Renal cortex interstitium (tissue), 11 donors: ENCODE results near the gene CALHM2. TPM values are rescaled to one million over a fixed set of nuclear protein-coding genes. Genes with fewer than 3 reads are reported as not detected.

ENCODE experiments used
- DNase-seq, 11 donors: peaks; one replicate each; pipeline ENCODE4 v3.0.0-alpha.2; 2013; ENCODE audit warnings: low read depth in 9 of 11, low spot score in 4 of 11; ENCODE audit errors: extremely low read depth in 1 of 11
- polyA plus RNA-seq, 3 donors: library from polyadenylated mRNA; unstranded; fragments of 120-200 nt; gene quantifications; one replicate each; pipeline ENCODE4 v1.2.1, GENCODE V29; 2013; ENCODE audit not compliant: insufficient read length in 3 of 3

CALHM2 gene
- polyA plus RNA-seq, 3 donors = 13.2 to 14.4 (median 14.4) TPM

DNA sequence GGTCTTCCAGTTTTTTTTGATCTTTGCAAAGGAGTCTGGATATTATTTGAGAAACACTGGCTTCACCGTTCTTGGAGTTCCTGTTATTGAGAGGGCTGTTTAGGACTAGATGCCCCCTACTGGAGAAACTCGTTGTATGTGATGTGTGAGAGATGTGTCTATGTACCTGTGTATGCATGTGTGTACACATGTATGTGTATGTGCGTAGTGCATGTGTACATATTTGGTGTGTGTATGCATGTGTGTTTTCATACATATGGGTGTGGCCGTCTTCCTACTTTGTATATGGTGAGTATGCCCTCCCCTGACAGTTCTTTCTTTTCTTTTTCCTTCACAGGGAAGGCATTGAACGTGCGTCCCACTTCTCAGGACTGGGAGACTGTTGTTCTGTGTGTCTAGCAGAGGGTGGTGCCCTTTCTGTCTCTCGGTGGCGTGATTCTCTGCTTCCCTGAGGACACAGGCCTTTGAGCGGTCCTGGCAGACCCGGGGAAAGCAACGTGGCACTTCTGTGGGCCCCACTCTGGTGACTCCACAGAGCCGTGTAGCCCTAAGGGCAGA lies 29.9 kb upstream of the CALHM2 start:
- DNase-seq = no peak

DNA sequence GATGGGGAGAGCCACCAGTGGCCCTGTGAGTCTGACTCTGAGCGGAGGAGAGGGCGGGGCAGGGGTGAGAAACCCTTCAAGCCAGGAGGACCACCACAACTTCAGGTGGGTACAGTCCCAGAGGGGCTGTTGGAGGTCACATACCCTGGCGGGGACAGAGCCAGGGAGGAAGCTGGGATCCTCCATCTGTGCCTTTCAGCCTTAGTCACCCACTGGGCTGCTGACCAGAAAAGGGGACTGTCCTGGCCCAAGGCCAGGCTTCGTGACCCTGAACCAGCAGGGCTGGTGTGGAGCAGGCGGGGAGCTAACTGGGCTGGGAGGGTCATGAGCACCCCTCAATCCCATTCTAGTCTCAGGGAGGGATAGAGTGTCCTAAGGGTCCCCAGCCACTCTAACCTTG lies 28.4 kb upstream of the CALHM2 start:
- no peak for DNase-seq

DNA sequence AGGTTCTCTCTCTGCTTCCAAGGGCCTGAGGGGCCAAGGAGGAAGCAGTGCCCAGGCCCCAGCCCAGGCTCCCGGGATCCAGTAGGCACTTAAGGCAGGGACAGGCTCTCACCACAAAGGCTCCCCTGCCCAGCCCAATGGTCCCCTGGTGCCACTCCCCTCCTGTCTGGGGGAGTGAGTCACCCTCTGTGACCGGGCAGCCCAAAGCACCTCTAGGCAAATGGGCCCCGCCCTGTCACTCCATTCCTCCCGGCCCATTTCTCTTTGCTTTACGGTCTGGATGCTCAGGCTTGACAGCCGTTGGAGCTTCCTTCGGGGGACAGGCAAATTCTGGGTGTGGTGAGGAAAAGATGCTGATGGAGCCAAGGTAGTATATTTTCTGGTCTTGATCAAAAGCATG lies 27.0 kb upstream of the CALHM2 start, which contains the start of gene CALHM3:
Gene CALHM3 (minus strand): TSS at position 106 of the 400 bp plus-strand sequence. CDS start 208 bp downstream, outside the sequence.
- no peak for DNase-seq

DNA sequence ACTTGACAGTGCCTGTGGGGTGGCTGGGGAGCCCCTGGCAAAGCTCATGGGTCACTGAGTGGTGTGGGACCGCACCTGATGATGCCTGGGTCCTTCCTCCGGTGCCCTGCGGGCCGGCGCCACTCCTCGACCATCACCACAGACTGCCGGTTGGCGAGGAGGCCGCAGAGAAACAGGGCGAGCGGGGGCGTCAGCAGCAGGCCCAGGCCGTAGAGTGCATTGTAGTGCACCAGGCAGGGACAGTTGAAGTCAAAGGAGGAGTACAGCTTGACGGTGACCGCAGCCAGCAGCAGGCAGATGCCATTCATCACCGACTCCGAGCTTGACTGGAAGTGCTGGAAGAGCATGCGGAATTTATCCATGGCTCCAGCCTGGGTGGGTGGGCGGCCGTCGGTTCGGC lies 26.5 kb upstream of the CALHM2 start:
- DNase-seq = no peak

DNA sequence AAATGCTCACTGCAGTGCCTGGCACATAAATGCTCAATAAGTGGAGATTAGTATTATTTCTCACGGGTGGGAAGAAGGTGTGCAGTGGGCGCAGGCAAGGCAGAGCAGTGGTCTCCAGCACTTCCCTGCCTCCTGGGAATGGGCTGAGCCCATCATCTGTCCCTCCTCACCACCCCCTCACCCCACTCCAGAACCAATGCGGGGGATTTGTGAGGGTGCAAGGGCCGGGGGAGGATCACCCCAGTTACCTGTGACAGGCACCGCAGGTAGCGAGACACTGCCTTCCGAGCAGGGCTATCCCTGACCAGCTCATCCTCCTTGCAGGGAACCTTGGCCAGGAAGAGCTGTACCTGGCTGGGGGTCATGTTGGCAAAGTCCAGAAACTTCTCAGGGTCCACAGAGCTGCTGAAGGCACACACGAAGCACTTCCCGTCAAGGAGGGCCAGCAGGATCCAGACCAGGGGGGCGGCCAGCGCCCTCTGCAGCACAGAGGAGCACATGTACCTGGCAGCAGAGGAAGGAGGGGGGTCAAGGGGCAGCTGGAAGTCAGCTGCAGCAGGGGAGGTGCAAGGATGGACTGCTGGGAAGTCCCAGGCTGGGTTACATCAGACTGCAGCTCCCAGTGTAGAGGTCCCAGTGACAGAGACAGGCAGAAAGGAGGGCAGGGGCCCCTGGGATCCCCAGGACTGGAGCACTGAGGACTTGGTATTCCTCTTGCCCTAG lies 24.0 kb upstream of the CALHM2 start:
- no peak for DNase-seq

DNA sequence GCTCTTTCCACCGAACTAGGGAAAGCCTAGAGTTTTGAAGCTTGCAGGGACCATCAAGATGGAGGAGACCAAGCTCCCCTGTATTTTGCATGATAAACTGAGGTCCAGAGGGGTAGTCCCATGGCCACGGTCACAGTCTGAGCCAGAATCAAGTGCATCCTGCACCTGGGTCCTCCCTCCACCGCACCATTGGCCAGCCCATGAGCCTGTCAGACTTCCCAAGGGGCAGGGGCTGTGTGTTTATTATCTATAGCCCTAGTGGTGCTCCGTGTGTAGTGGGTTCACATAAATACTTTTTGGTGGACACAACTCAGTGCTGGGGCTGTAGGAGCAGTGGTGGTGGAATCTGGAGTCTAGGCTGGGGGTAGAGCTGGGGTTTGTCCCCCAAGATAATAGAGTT lies 23.3 kb upstream of the CALHM2 start:
- DNase-seq = no peak

DNA sequence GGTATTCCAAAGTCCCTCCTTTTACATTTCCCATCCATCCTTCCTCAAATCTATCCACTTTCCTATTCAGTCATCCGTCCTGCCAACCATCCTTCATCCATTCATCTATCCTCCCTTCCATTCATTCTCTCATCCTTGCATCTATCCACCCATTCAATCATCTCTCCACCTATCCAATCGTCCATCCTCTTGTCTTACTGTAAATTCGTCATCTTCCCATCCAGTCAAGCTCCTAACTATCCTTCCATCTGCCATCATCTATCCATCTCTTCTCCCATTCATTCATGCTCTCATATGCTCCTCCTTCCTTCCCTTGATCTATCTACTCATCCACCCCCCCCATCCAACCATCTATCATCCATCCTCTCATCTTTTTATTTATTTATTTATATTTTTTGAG lies 21.9 kb upstream of the CALHM2 start:
- DNase-seq = no peak

DNA sequence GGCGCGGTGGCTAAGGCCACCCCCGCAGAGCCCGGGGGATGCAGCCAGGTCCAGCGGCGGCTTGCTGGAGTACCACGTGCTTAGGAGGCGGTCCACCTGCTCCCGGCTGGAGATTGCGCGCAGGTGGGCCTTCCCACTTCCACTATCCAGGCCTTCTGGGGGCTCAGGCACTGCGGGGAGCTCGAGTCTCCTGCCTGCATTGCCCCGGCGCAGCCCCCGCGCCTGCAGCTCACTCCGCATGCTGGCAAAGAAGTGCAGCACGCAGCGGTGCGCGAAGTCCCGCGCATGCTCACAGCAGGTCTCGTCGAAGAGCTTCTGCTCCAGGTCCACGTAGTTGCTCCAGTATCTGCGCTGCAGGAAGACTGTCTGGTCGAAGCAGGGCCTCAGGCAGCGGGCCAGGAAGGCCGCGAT lies 21.1 kb upstream of the CALHM2 start:
- no peak for DNase-seq

DNA sequence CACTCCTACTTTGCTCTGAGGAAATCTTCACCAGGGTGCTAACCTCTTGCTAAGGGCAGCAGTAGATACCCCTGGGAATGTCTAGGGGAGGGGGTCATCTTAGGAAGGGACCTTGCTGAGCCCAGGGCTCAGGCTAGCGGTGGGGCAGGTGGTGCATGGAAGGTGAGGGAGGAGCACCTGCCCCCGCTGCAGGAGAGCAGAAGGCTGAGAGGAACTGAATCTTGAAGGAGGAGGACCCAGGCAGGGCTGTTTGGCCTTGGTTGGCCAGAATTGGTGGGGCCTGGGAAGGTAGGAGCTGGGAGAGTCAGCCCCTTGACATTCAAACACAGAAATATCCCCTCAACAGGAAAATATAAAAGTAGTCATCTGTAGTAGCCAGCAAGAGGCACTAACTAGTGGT lies 19.8 kb upstream of the CALHM2 start:
- DNase-seq = no peak

DNA sequence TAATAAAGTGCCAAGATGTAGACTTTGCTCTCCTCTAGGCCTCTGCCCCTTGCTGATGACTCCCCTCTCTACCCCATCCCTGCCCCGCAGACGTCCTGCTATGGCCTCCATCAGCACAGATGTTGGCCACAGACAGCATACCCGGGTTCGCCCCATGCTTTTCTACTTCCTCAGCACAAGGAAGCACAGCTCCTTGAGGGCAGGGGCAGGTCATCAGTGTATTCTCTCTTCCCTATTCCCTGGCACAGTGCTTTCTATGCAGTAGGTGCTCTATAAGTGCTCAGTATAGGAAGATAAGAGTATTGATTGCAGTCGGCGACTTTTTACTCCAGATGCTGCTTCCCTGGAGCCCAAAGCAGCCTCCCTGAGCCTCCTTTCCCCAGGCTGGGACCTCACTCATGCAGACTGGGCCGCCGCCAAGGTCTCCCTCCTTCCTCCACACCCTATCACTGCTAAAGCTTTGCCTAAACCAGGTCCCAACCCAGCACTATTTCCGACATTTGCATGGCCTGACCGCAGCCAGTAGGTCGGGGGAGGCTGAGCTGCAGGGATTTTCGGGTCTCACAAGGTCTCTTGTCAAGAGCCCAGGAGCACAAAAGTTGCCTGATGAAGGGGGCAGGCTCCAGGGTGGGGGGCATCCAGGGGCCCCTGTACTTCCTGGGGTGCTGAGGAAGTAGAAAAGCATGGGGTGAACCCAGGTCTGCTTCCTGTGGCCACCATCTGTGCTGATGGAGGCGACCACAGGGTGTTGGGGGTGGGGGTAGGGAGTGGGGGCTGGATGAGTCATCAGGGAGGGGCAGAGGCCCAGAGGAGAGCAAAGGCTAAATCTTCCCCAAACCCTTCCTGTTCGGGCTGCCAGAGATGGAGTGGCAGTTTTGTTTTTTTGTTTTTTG lies 18.8 kb upstream of the CALHM2 start:
- DNase-seq = no peak

DNA sequence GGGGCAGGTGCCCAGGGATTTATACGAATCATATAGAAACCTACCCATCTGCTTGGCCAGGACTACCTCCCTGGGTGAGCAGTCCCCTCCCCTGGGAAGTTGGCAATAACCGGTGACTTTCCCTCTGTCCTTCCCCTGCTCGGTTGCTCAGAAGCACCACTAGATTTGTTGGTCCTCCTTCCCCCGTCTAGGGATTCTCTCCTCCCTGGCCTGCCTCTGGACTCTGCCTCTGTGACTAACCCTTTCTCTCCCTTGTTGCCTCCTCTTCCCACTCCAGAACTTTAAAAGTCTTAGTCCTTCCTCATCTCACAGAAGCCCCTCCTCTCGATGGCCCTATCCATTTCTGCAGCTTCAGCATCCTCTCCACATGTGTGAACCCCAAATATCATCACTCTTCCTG lies 17.0 kb upstream of the CALHM2 start:
- no peak for DNase-seq

DNA sequence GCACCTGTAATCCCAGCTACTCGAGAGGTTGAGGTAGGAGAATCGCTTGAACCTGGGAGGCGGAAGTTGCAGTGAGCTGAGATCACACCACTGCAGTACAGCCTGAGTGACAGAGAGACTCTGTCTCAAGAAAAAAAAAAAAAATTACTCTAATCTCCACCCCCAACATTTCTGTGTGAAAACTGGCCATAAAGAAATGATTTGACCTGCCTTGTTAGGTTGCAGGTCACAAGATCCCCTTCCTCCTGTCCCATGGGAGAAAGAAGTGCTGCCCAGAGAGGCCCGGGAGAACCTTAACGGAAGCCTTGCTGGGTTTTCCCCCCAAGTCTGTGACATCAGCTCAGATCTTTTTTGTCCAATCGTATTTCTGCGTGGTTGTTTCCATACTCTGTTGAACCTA lies 15.2 kb upstream of the CALHM2 start:
- DNase-seq = no peak

DNA sequence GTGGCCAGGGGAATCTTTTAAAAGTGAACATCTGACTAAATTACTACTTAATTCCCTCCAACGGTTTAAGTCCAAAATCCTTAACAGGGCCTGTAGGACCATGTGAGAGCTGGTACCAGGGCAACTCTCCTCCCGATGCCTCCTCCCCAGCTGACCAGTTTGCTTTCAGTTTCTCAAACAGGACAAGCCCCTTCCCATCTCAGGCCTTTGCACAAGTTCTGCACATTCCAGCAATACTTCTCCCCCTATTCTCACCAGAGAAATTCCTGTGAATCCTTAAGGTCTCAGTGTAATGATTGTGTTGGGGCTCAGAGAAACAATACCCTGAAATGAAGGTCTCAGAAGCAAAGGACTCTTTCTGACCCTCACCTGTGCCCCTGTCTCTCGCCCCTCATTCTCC lies 14.6 kb upstream of the CALHM2 start:
- no peak for DNase-seq

DNA sequence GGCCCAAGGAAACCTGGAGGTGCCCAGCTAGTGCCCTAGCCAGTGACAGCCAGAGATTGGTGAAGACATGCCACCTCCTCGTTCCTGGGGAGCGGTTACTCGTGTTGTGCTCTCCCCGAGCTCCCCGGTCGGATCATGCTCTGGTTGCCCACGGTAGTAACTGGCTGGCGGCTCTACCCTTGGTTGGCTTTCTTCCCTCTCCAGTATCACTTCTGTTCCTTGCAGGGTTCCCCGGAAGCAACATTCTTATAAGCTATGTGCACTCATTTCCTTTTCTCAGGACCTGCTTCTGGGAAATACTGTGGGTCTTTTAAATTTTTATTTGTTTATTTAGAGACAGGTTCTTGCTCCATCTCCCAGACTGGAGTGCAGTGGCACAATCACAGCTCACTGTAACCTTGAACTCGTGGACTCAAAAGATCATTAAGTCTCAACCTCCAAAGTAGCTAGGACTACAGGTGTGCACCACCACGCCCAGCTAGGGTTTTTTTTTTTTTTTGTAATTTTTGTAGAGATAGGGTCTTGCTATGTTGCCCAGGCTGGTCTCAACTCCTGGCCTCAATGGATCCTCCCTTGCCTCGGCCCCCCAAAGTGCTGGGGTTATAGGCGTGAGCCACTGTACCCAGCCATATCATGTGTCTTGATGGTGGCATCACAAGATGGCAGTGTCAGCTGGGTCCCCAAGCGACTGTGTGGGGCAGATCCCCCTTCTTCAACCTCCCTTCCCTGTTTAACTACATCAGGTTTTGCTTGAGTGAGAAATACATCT lies 13.4 kb upstream of the CALHM2 start:
- DNase-seq = no peak

DNA sequence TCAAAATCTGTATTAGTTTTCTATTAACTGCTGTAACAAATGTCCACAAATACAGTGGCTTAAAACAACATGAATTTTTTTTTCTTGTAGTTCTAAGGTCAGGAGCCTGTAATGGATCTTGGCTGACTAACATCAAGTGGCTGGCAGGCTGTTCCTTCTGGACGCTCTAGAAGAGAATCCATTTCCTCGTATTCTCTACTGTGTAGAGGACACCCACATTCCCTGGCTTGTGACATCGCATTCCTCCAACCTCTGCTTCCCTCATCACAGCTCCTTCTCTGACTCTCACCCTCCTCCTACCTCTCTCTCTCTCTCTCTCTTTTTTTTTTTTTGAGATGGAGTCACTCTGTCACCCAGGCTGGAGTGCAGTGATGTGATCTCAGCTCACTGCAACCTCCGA lies 11.3 kb upstream of the CALHM2 start:
- DNase-seq = no peak

DNA sequence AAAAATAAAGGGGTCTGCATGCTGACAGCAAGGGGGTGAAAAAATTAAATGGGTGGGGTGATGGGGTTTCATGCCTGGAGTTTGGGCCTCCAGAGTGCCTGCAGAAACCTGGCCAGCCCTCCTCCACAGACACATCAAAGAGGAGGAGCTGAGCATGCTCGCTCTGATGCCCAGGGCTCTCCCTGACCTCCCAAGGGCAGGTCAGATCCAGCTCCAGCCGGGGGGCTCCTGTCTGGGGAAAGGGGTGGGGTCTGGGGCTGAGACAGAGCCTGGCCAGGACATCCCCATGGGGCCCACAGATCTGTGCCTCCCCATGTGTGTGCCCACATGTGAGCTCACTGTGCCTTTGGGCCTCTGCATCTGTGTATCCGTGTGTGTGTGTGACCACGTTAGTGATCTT lies 7.4 kb upstream of the CALHM2 start:
- no peak for DNase-seq

DNA sequence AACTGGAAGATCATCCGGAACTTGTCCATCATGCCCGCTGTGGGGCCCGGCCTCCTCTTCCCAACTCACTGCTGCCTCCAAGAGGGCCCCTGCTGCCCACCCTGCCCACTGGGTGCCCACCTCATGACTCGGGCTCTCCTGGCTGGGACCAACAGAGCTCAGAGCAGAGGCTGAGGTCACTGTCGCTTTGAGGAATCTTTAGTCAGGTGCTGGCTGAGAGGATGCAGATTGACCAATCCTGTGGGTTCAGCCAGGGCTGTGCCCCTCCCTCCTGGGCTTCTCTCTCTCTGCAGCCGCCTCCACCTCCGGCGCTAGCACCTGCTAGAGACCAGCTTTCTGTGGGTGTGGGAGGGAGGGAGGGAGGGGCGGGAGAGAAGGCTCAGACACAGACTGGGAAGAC lies 6.5 kb upstream of the CALHM2 start, which contains the start of gene CALHM1:
Gene CALHM1 (minus strand): TSS at position 181 of the 400 bp plus-strand sequence. CDS start 149 bp downstream, at position 32.
- no peak for DNase-seq

DNA sequence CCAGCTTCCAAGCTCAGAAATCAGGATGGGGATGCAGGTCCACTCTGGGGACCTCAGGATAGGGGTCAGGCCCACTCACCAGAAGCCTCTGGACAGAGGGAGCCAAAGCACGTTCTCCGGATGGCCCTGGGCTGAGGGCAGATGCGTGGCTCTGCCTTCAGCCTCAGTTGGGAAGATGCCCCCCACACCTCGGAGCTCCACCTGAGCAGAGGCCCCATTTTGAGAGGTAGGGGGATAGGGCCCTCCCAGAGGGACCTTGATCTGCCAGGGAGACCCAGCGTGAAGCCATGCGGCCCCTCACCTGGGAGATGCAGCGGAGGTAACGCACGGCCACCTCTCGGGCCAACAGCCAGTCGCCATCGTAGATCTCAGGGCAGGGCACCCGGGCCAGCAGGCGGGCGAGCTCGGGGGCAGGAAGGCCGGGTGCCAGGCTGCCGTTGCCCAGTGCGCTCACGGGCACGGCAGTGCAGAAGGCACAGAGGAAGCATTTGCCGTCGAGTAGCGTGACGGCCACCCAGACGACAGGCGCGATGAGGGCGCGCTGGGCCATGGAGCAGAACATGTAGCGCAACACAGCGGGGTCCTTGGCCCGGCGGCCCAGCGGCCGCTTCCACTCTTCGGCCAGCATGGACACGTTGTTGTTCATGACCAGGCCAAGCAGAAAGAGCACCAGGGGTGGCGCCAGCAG lies 5.9 kb upstream of the CALHM2 start:
- DNase-seq = no peak
